ENCODE results near the gene FNDC3B. TPM values are rescaled to one million over a fixed set of nuclear protein-coding genes. Genes with fewer than 3 reads are reported as not detected.
A peak's percentile ranks its signal among the peaks of the same experiment; 100 is the strongest.

FNDC3B gene
- total RNA-seq, 1 donor from 2014 or later = 54.9 TPM

DNA sequence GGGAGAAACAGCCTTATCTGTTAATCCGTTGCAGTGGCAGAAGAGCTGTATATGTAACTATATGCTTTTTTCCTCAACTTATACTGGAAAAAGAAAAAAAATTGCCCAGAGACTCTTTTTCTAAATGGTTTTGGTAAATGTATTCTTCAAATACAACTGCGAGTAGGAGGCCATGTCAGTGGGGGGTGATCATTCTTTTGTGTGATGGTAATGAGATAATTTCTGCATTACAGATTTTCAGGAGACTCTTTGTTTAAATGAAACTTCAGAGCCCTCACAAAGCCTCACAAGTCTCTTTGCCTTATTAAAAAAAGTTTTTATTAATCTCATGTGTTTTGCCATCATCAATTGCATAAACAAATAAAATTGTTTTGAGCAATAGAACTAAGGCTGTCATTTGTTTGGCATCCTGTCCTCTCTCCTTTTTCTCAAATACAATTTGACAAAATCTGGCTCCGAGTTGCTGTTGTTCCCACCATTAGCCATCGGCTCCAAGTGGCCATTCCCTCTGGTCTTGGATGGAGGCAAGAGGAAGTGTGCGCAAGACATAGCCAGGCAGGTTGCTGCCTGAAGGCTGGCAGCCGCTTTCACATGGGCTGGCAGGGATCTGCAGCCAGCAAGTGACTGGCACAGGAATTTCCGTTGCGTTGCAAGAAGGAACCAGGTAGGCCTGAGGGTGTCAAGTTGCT is 116.7 kb downstream of the FNDC3B start:
- Histone ChIP-seq H3K27me3 (no peaks in the 10 kb centered on the region), H3K4me1 (peaks cover 44 to 68% of the 10 kb centered on the region in 2 donors), H3K27ac (peak overlapping the region; percentile 92 to 97), H3K9me3 (no peaks in the 10 kb centered on the region), H3K4me3 (no peak overlapping the region), H3K36me3 (no peaks in the 10 kb centered on the region)
- DNase-seq (ENCODE audit: low spot score in 2 of 2) = no peak
- TF ChIP-seq, protein P1, sequence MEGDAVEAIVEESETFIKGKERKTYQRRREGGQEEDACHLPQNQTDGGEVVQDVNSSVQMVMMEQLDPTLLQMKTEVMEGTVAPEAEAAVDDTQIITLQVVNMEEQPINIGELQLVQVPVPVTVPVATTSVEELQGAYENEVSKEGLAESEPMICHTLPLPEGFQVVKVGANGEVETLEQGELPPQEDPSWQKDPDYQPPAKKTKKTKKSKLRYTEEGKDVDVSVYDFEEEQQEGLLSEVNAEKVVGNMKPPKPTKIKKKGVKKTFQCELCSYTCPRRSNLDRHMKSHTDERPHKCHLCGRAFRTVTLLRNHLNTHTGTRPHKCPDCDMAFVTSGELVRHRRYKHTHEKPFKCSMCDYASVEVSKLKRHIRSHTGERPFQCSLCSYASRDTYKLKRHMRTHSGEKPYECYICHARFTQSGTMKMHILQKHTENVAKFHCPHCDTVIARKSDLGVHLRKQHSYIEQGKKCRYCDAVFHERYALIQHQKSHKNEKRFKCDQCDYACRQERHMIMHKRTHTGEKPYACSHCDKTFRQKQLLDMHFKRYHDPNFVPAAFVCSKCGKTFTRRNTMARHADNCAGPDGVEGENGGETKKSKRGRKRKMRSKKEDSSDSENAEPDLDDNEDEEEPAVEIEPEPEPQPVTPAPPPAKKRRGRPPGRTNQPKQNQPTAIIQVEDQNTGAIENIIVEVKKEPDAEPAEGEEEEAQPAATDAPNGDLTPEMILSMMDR (IDR thresholded peaks at IDR 0.05) = no peak
- intact Hi-C loops (cut with DNase I) = no loop called here

DNA sequence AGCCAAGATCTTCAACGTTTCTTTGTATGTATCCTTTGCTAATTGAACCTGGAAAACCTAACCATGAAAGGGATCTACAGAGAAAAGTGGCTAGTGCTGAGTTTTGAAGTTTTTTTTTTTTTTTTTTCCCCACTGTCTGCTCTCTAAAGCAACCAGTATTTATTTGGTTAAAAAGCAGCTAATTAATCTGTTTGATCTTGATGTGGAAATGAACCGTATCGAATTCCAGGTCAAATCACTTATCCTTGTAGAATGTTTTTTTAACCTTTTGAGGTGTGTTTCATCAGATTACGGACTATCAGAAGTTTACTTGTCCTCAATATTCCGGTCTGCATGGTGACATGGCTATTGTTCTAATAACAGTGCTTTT is 117.2 kb downstream of the FNDC3B start:
- DNase-seq (ENCODE audit: low spot score in 2 of 2) = no peak
- Histone ChIP-seq H3K9me3 (no peaks in the 10 kb centered on the region), H3K4me3 (no peak overlapping the region), H3K27ac (peak overlapping the region; percentile 92 to 97), H3K4me1 (peaks cover 46 to 71% of the 10 kb centered on the region in 2 donors), H3K27me3 (no peaks in the 10 kb centered on the region), H3K36me3 (no peaks in the 10 kb centered on the region)
- intact Hi-C loops (cut with DNase I) = no loop called here
- TF ChIP-seq, protein P1 (IDR thresholded peaks at IDR 0.05) = no peak

DNA sequence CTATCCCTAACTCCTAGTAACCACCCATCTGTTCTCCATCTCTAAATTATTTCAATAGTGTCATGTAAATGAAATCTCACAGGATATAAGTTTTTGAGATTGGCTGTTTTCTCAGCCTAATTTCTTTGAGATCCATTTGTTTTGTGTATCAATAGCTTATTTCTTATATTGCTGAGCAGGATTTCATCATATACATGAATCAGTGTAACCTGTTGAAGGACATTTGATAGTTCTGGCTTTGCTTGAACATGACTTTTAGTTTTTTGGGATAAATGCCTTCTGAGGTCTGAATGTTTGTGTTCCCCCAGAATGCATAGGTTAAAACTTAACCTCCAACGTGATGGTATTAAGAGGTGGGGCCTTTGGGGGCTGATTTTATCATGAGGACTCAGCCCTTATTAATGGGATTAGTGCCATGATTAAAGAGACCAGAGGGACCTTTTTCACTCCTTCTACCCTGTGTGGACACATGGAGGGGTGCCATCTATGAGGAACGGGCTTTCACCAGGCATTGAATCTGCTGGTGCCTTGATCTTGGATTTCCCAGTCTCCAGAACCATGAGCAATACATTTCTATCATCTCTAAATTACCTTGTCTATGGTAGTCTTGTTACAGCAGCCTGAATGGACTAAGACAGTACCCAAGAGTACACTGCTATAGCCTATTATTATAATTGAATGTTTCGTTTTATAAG is 118.3 kb downstream of the FNDC3B start:
- Histone ChIP-seq H3K9me3 (no peaks in the 10 kb centered on the region), H3K4me3 (no peak overlapping the region), H3K36me3 (no peaks in the 10 kb centered on the region), H3K27ac (peak overlapping the region in 1 of 2 donors; percentile 97), H3K4me1 (peaks cover 42 to 71% of the 10 kb centered on the region in 2 donors), H3K27me3 (no peaks in the 10 kb centered on the region)
- intact Hi-C loops (cut with DNase I) = no loop called here
- TF ChIP-seq, protein P1 (IDR thresholded peaks at IDR 0.05) = no peak
- DNase-seq (ENCODE audit: low spot score in 2 of 2) = no peak

DNA sequence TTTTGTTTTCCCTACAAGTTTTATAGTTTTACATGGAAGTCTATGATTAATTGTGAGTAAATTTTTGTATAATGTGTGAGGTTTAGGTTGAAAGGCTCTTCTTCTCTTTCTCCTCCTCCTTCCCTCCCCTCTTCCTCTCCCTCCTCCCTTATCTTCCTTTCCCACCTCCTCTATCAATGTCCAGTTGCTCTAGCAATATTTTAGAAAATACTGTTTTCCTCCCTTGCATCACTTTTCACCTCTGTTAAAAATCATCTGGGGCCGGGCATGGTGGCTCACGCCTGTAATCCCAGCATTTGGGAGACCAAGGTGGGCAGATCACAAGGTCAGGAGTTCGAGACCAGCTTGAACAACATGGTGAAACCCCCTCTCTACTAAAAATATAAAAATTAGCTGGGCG is 119.4 kb downstream of the FNDC3B start:
- H3K4me3 ChIP-seq = no peak overlapping the region
- intact Hi-C loops (cut with DNase I) = no loop called here
- DNase-seq (ENCODE audit: low spot score in 2 of 2) = no peak
- H3K27ac ChIP-seq = peak overlapping the region; percentile 54 to 74
- no peaks in the 10 kb centered on the region for H3K27me3 ChIP-seq
- TF ChIP-seq, protein P1 (IDR thresholded peaks at IDR 0.05) = no peak
- peaks cover 39 to 67% of the 10 kb centered on the region in 2 donors for H3K4me1 ChIP-seq
- H3K36me3 ChIP-seq = no peaks in the 10 kb centered on the region
- no peaks in the 10 kb centered on the region for H3K9me3 ChIP-seq

DNA sequence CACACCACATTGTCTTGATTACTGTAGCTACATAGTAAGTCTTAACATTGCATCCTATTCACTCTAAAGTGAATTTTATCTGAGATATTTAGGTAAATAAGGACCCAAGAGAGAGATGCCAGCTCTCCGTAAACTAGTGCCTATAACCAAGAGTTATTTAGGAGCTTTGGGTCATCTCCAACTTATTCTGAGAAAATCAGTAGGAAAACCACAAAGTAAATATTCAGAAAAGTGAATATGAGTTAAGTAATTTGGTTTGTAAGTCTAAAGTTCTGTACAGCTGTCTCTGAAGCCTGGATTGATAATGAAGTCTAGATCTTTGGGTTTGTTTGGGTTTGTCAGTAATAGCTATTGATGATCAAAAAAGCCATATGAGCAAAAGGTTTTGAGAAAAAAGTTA is 120.0 kb downstream of the FNDC3B start:
- TF ChIP-seq, protein P1 (IDR thresholded peaks at IDR 0.05) = no peak
- no peaks in the 10 kb centered on the region for H3K36me3 ChIP-seq
- peak overlapping the region; percentile 54 to 74 for H3K27ac ChIP-seq
- no peak for DNase-seq (ENCODE audit: low spot score in 2 of 2)
- H3K4me1 ChIP-seq = peaks cover 33 to 61% of the 10 kb centered on the region in 2 donors
- H3K27me3 ChIP-seq = no peaks in the 10 kb centered on the region
- no peak overlapping the region for H3K4me3 ChIP-seq
- H3K9me3 ChIP-seq = no peaks in the 10 kb centered on the region
- intact Hi-C loops (cut with DNase I) = no loop called here

Data from ascending aorta (tissue), 2 donors.